Fibroblast of villous mesenchyme (primary cell): ENCODE data around the gene DCTN5. TPM values are rescaled to one million over a fixed set of nuclear protein-coding genes. Genes with fewer than 3 reads are reported as not detected.

Source experiments
- DNase-seq: peaks from one replicate; pipeline ENCODE4 v3.0.0-alpha.2; 2010; ENCODE audit warnings: low read depth
- H3K4me3 ChIP-seq: 2 replicates; pipeline ENCODE4 v1.5.1; 2011; ENCODE audit warnings: low read depth, mild to moderate bottlenecking, low read length
- CTCF ChIP-seq: IDR thresholded peaks from 2 replicates; pipeline ENCODE4 v1.5.1; 2012; ENCODE audit warnings: low read depth, mild to moderate bottlenecking, low read length; ENCODE audit not compliant: insufficient read depth
- total RNA-seq: library from RNA; depleted of rRNA; stranded (reverse); fragments of >200 nt; gene quantifications from 2 replicates; pipeline ENCODE4 v1.2.3, GENCODE V29; 2012

Gene DCTN5
- total RNA-seq, 1 donor, result 47.1 TPM

DNA sequence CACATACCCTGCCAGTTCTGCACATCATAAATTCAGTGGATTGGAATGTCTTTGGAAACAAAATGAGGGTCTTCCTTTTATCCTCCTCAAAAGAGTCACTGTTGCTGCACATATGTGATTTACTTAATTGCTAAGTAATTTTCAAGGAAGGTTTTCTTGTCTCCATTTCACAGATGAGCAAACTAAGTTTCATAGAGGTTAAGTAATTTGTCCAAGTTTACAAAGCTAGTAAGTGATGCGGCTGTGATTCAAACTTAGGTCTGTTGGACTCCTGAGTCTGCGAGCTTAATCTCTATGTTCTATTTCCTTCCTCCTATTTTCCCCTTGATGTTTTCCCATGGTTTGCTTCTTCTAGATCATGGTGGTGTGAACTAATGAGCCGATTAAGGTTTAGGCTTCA is 85.4 kb downstream of the DCTN5 start:
- DNase-seq, result no peak
- H3K4me3 ChIP-seq, result no peak overlapping the region
- no peak for TF ChIP-seq CTCF

Other genes starting within 250 kb of the DCTN5 start
- 23.5 and 29.4 TPM in 2 replicates for gene COG7, start 188.3 kb upstream of the DCTN5 start, total RNA-seq
- gene GGA2, start 131.0 kb upstream of the DCTN5 start, total RNA-seq, result 21.6 and 24.2 TPM in 2 replicates
- gene EARS2, start 84.1 kb upstream of the DCTN5 start, total RNA-seq, result 36.3 and 38.7 TPM in 2 replicates
- 90.8 and 137 TPM in 2 replicates for gene UBFD1, start 83.7 kb upstream of the DCTN5 start, total RNA-seq
- gene NDUFAB1, start 45.1 kb upstream of the DCTN5 start, total RNA-seq, result 78.9 and 98.4 TPM in 2 replicates
- 18.0 and 22.0 TPM in 2 replicates for gene PALB2, start 156 bp upstream of the DCTN5 start, total RNA-seq
- 12.6 and 24.6 TPM in 2 replicates for gene PLK1, start 37.4 kb downstream of the DCTN5 start, total RNA-seq
- 0.43 TPM in 1 of 2 replicates, not detected in the other for gene ERN2, start 71.8 kb downstream of the DCTN5 start, total RNA-seq
- gene CHP2, start 113.6 kb downstream of the DCTN5 start, total RNA-seq, result not detected in 2 replicates
- under 0.01 TPM in 1 of 2 replicates, not detected in the other for gene PRKCB, start 194.5 kb downstream of the DCTN5 start, total RNA-seq